ENCODE data around the gene ARL9. TPM values are rescaled to one million over a fixed set of nuclear protein-coding genes. Genes with fewer than 3 reads are reported as not detected.

ARL9 gene
- polyA plus RNA-seq, 1 donor = 0.25 TPM

DNA sequence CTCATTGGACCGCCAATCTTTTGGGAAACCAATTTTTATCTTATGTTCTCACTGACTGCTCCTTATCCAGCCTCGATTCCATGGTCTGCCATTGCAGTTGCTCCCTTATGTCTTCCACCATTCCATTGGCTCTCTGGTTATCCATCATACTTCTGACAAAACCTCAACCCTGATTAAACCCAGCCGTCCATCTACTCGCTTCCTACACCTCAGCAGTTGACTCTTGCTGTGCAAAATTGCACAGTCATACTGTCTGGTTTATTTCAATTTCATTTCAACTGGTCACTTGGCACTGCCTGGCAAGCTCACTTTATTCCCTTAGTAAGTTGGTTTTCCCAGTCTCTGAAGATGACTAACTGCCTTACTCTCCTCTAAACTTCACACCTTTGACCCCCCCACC is 26.2 kb downstream of the ARL9 start:
- DNase-seq = no peak

DNA sequence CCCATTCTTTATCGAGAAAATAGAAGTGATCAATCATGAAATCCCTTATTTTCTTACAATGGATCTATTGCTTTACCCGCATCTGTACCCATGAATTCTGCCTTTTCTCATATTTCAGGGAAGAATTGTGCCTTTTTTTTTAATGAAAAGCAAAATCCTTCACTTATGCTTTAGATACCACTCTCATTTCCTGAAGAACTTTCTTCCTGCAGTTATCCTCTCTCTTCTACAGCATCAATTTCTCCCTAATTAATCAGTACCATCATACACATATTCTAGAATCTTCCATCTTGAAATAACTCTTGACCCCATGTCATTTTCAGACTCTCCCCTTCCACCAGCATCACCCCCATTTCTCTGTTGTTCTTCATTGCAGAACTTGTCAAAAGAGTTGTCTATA is 26.6 kb downstream of the ARL9 start:
- no peak for DNase-seq

- no peak for DNase-seq
Measured at GRCh38 chr4:56535915-56536314, 30.3 kb downstream of the ARL9 start.

- DNase-seq = no peak
Measured at GRCh38 chr4:56537147-56537546, 31.6 kb downstream of the ARL9 start.

DNA sequence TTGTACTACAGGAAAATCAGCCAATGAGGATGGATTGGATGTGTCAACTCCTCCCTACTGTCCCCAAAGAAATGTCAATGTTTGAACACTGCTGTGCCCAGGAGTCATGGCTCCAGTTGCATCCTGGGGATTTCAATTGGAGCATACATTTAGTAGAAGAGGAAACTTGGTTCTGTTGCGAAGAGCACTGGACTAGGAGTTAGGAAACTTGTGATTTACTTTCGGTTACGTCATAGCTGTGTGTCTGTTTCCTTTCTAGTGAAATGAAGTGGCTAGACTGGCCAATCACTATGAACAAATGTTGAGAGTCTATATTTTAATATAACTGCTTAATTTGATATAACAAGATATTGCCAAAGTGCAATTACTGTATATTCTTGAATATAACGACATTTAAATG is 35.2 kb downstream of the ARL9 start:
- no peak for DNase-seq

DNA sequence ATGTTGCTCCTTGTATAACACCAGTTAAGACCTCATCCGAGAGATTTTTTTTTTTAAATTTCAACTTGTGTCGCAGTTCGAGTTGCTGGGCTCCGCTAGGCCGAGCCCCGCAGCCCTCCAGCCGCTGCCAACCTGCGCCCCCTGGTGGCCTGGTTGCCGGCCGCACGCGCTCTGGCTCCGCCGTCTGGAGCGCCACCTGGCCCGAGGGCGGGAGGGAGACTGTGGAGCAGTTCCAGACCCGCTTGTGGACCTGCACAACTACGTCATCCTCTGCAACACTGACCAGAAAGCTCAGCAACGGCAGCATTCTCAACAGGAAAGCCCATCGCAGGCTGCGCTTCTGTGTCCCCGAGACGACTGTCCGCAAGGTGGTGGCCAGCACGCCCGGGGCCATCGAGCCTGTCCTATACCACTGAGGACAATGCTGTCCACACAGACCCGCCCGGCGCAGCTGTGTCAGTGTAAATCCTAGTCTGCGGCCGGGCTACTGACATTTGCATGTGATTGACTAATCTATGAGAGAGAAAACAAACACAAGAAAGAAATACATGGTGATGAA is 39.1 kb downstream of the ARL9 start:
- DNase-seq = peak; percentile 89

DNA sequence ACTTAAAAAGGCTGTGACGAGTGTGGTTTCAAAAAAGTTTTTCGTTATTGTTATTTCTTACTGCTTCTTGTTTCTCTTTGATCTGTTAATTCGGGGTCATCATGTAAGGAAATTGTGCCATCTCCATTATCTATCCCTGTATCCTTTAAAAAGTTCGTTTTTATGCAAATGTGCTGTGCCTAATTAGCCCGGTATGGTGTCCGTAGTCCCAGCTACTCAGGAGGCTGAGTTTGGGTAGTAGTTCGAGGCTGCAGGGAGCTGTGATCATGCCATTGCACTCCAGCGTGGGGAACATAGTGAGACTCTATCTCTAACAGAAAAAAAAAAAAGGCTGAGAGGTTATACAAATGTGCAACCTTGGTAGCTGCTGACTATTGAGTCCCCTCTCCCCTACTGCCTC is 45.1 kb downstream of the ARL9 start:
- DNase-seq = no peak

GRCh38 chr4:56551516-56551915 is 45.9 kb downstream of the ARL9 start:
- no peak for DNase-seq

GRCh38 chr4:56552273-56552672 is 46.7 kb downstream of the ARL9 start:
- DNase-seq = no peak

GRCh38 chr4:56570041-56570440 is 64.5 kb downstream of the ARL9 start:
- no peak for DNase-seq

Other genes starting within 250 kb of the ARL9 start
- gene AASDH, start 118.3 kb upstream of the ARL9 start, polyA plus RNA-seq (ENCODE audit: insufficient read length) = 11.7 TPM
- gene PPAT, start 70.2 kb upstream of the ARL9 start, polyA plus RNA-seq (ENCODE audit: insufficient read length) = 9.9 TPM
- gene PAICS, start 69.5 kb upstream of the ARL9 start, polyA plus RNA-seq (ENCODE audit: insufficient read length) = 52.9 TPM
- 67.6 TPM for gene SRP72, start 38.2 kb upstream of the ARL9 start, polyA plus RNA-seq (ENCODE audit: insufficient read length)
- gene HOPX, start 175.5 kb downstream of the ARL9 start, polyA plus RNA-seq (ENCODE audit: insufficient read length) = 10.0 TPM